SU-DHL-6 (cell line): ENCODE data around the gene FAM171A2.

Experiments used
- CTCF ChIP-seq: fragments of 200-600 bp; sonication (generic); IDR thresholded peaks from one replicate; pipeline ENCODE4 v1.5.1; 2017; ENCODE audit warnings: antibody characterized with exemption, mild to moderate bottlenecking, low read length, moderate library complexity; ENCODE audit not compliant: insufficient read depth, poor library complexity, severe bottlenecking
- EZH2phosphoT487 ChIP-seq: fragments of 200-600 bp; sonication (generic), shearing (Covaris generic); conservative IDR thresholded peaks from 2 replicates; pipeline ENCODE4 v1.6.1; 2018; ENCODE audit warnings: mild to moderate bottlenecking, antibody characterized with exemption, low read length, moderate library complexity, mixed read lengths

DNA sequence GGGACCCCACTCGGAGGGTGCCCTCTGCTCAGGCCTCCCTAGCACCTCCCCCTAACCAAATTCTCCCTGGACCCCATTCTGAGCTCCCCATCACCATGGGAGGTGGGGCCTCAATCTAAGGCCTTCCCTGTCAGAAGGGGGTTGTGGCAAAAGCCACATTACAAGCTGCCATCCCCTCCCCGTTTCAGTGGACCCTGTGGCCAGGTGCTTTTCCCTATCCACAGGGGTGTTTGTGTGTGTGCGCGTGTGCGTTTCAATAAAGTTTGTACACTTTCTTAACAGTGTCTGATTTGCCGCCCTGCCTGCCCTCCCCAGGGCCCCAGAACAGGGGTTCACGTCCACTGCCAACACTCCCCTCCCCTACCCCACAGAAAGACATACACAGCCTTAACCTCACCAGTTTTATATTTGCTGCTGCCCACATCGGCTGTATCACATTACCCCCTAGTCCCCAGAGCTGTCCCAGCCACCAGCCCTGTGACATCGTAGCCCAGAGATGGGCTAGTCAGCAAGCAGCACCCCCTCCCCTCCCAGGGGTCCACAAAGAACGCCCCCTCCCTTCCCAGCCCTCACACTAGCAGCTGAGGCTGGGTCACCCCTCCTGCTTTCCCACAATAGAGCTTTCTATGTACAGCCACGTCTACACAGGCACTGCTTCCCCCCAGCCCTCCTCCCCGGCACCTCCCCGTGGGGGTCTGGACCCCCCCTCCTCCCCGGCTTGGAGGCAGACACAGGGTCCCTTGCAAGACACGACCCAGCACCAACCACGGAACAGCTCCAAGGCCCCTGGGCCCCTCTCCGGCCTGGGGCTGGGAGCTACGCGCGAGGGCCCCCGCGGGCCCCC, 10.6 kb downstream of the FAM171A2 start:
- TF ChIP-seq CTCF: no peak
- TF ChIP-seq EZH2phosphoT487: no peak
